HEK293 (cell line): ENCODE data around the gene STAG3.
A peak's percentile ranks its signal among the peaks of the same experiment; 100 is the strongest.
"Not testable (repeated sequence)": the region's sequence is repeated elsewhere in the genome, so short reads cannot be mapped to it uniquely, and the experiment has no call there.

Experiments used
- CTCF ChIA-PET: fragments of 350-600 bp; formaldehyde crosslinking; extraction: SDS; loops from one replicate; lab custom pipeline; 2021; ENCODE audit warnings: antibody characterized with exemption; lab: Yijun Ruan, JAX
- POLR2A ChIA-PET: fragments of 300-600 bp; formaldehyde crosslinking; extraction: SDS; loops from one replicate; lab custom pipeline; 2020; ENCODE audit warnings: antibody characterized with exemption, inconsistent platforms; lab: Yijun Ruan, JAX
- H3K27ac ChIP-seq: fragments of 200-500 bp; sonication (Bioruptor generic); 2 replicates; pipeline ENCODE4 v1.5.1; 2014; ENCODE audit warnings: low read depth, low read length, control low read depth, inconsistent platforms; ENCODE audit errors: extremely low read depth
- H3K36me3 ChIP-seq, 2 experiments: fragments of 200-500 bp in 1 of 2; sonication (Bioruptor generic) in 1 of 2; 1 replicate in 1 of 2; 2 replicates in 1 of 2; pipeline ENCODE4 v1.5.1; 2014 to 2017; ENCODE audit warnings: inconsistent platforms in 2 of 2, low read length in 2 of 2; ENCODE audit not compliant: control insufficient read depth in 2 of 2, insufficient read depth in 1 of 2
- H3K4me1 ChIP-seq: fragments of 200-500 bp; sonication (Bioruptor generic); 2 replicates; pipeline ENCODE4 v1.5.1; 2014; ENCODE audit warnings: mild to moderate bottlenecking, low read length, inconsistent platforms; ENCODE audit not compliant: control insufficient read depth, insufficient read depth
- H3K4me3 ChIP-seq: 2 replicates; pipeline ENCODE4 v1.5.1; 2011; ENCODE audit warnings: low read depth, mild to moderate bottlenecking, control low read depth, low read length, moderate library complexity
- H3K9me3 ChIP-seq: fragments of 200-500 bp; sonication (Bioruptor generic); 2 replicates; pipeline ENCODE4 v1.5.1; 2014; ENCODE audit warnings: low read depth, low read length, inconsistent platforms; ENCODE audit not compliant: control insufficient read depth, insufficient read depth
- GLIS1 ChIP-seq: fragments of 450-650 bp; formaldehyde crosslinking; IDR thresholded peaks from 2 replicates; pipeline ENCODE4 v1.5.1; 2016; ENCODE audit warnings: missing biosample characterization, missing genetic modification characterization
- SCRT2 ChIP-seq: fragments of 450-650 bp; formaldehyde crosslinking; IDR thresholded peaks from 2 replicates; pipeline ENCODE4 v1.5.1; 2016; ENCODE audit warnings: missing biosample characterization, missing genetic modification characterization
- ZFP41 ChIP-seq: fragments of 450-650 bp; formaldehyde crosslinking; IDR thresholded peaks from 2 replicates; pipeline ENCODE4 v1.5.1; 2016; ENCODE audit warnings: missing biosample characterization, missing genetic modification characterization, borderline replicate concordance
- ZNF16 ChIP-seq: fragments of 450-650 bp; formaldehyde crosslinking; IDR thresholded peaks from 2 replicates; pipeline ENCODE4 v1.5.1; 2016; ENCODE audit warnings: low read depth, missing biosample characterization, missing genetic modification characterization
- ZNF560 ChIP-seq: fragments of 450-650 bp; formaldehyde crosslinking; IDR thresholded peaks from 2 replicates; pipeline ENCODE4 v1.5.1; 2017; ENCODE audit warnings: missing biosample characterization, missing genetic modification characterization, borderline replicate concordance
- ZNF623 ChIP-seq: fragments of 450-650 bp; formaldehyde crosslinking; IDR thresholded peaks from 2 replicates; pipeline ENCODE4 v1.5.1; 2016; ENCODE audit warnings: missing biosample characterization, missing genetic modification characterization
- ZNF776 ChIP-seq: fragments of 450-650 bp; formaldehyde crosslinking; IDR thresholded peaks from 2 replicates; pipeline ENCODE4 v1.5.0; 2017; ENCODE audit warnings: missing biosample characterization, missing genetic modification characterization, borderline replicate concordance

Gene STAG3

DNA sequence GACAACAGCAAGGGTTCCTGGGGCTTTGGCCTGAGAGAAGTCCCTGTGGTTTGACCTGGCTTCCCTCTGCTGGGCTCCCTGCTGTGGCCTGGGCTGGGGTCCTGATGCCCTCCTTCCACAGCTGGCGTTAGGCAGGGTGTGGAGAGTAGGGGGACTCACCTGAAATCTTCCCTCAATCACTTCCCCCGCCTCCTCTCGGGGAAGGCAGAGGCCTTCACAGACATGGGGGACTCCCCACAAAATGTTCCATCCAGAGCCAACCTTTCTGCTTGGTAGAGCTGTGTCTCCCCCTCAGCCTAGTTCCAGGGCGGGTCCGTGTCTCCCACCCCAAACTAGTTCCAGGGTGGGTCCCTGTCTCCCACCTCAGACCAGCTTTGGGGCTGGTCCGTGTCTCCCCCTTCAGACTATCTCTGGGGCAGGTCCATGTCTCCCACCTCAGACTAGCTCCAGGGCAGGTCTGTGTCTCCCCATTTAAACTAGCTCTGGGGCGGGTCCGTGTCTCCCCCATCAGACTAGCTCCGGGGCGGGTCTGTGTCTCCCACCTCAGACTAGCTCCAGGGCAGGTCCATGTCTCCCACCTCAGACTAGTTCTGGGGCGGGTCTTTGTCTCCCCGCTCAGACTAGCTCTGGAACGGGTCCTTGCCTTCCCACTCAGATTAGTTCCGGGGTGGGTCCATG, 44.2 kb downstream of the STAG3 start (continued):
- TF ChIP-seq ZFP41 (tag by site-specific recombination) (no peak), ZNF776 (tag by site-specific recombination) (no peak), ZNF16 (tag by site-specific recombination) (no peak)

DNA sequence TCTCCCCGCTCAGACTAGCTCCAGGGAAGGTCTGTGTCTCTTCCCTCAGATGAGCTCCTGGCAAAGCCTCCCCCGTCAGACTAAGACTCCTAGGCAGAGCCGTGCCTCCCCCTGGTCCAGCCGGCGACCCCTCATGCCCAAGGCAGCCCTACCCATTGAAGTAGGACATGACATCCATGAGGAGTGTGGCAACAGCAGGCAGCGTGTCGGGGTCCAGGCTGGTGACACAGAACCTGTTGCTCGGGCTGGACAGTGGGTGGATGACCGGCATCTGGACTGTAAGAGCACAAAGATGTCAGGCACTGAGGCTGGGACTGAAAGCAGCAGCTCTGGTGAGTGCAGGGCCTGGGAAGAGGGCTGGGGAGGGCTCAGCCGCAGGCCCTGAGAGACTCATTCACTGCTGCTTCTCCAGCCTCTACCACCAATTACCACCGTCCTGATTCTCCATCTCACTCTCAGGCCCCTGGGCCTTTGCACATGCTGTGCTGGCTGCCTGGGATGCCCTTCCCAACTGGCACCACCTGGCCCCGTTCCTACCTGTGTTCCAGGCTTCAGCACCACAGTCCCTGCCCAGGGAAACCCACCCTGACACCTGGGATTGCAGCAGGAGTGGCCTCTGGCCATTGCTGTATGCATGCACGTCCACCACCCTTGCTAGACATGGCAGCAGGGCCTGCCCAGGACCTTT, 44.9 kb downstream of the STAG3 start:
- TF ChIP-seq ZNF560, result no peak
- TF ChIP-seq ZNF623 (tag by site-specific recombination), result peak; percentile 96
- TF ChIP-seq SCRT2 (tag by site-specific recombination), result peak; percentile 68
- Histone ChIP-seq H3K4me3 (no peak overlapping the region), H3K36me3 (peaks cover 0 to 7% of the 10 kb centered on the region in 2 experiments; a peak in 1 of 3 replicates), H3K9me3 (no peaks in the 10 kb centered on the region), H3K4me1 (no peaks in the 10 kb centered on the region), H3K27ac (no peak overlapping the region)
- POLR2A ChIA-PET, result no interaction called here
- CTCF ChIA-PET, result interaction anchor here (0.6 to 1.2 kb wide), 4 partner anchors 85 to 1022 kb away, joined by 3 to 5 read pairs (median 4); partner anchors contain the start of gene FIS1

DNA sequence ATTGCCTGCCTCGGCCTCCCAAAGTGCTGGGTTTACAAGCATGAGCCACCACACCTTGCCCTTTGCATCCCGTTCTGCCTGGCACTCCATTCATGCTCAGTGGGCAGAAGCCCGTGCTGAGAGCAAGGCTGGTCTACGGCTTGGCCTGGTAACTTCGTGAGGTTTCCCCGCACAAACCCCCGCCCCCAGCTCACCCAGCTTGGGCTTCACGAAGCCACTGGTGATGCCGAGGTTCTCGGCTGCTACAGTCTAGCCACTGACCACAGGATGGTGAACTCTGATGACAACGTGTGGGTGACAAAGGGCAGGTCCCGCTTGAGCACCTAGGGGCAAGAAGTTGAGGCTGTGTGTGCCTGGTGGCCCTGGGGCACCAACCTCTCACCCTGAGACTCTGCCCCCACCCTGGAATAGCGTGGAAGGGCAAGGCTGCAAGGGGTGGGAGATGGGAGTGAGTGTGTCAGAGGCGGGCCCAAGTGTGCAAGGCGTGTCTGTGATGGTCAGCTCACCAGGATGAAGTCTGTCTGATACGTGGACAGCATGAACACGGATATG, 45.7 kb downstream of the STAG3 start:
- ChIA-PET POLR2A (interaction anchor here (0.7 kb wide), 1 partner anchor 93 kb away, joined by 3 read pairs; no protein-coding TSS in a partner anchor), CTCF (interaction anchor here (1.0 to 1.2 kb wide), 2 partner anchors 86 to 93 kb away, joined by 3 to 5 read pairs; no protein-coding TSS in a partner anchor)
- not testable (repeated sequence) for H3K9me3 ChIP-seq, H3K4me3 ChIP-seq, H3K36me3 ChIP-seq, H3K4me1 ChIP-seq, H3K27ac ChIP-seq

DNA sequence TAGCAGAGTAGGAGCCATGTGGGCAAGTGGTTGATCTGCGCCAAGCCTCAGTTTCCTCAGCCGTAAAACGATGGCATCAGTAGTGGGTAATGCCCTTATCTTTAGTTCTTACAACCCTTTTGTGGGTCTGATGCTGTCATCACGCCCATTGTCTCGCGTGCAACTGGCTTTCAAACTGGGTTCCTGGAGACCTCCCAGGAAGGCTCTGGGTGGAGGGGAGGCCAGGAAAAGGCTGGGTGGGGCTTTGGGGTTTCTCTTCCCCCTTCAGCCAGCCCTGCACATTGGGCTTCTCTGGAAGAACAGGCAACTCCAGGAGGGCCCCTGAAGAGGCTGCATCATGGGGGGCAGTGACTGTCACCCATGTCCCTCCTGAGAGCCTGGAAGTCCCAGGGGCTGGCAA, 47.2 kb downstream of the STAG3 start:
- not testable (repeated sequence) for H3K36me3 ChIP-seq, H3K9me3 ChIP-seq, H3K4me3 ChIP-seq, H3K4me1 ChIP-seq
- CTCF ChIA-PET, result interaction anchor here (0.6 kb wide), 1 partner anchor 92 kb away, joined by 5 read pairs; no protein-coding TSS in a partner anchor
- peak; percentile 81 for TF ChIP-seq GLIS1 (tag by site-specific recombination)
- TF ChIP-seq, all 188 proteins: peak for 1; not testable (repeated sequence) for 187
- H3K27ac ChIP-seq, result not testable (repeated sequence)
- POLR2A ChIA-PET, result interaction anchor here (0.6 kb wide), 1 partner anchor 44 kb away, joined by 11 read pairs; no protein-coding TSS in a partner anchor

DNA sequence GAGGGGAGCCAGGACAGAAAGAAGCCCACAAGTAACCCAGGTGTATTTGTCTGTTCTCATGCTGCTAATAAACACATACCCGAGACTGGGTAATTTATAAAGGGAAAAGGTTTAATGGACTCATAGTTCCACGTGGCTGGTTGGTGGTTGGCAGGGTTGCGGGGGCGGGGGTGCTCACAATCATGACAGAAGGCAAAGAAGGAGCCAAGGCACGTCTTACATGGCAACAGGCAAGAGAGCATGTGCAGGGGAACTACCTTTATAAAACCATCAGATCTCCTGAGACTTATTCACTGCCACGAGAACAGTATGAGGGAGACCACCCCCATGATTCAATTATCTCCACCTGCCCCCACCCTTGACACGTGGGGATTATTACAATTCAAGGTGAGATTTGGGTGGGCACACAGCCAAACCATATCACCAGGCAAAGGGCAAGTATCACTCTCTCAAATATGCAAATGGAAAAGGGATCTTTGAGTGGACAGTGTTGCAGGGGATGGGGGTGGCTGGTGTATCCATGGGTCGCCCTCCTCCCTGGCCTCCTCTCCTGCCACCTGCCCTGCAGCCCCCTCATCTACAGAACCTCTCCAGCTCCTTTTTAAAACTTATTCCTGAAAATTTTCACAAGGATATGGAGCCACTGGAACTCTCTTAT, 57.1 kb downstream of the STAG3 start:
- H3K4me3 ChIP-seq, POLR2A ChIA-PET, H3K4me1 ChIP-seq, H3K9me3 ChIP-seq, H3K36me3 ChIP-seq, H3K27ac ChIP-seq, CTCF ChIA-PET: not testable (repeated sequence)

DNA sequence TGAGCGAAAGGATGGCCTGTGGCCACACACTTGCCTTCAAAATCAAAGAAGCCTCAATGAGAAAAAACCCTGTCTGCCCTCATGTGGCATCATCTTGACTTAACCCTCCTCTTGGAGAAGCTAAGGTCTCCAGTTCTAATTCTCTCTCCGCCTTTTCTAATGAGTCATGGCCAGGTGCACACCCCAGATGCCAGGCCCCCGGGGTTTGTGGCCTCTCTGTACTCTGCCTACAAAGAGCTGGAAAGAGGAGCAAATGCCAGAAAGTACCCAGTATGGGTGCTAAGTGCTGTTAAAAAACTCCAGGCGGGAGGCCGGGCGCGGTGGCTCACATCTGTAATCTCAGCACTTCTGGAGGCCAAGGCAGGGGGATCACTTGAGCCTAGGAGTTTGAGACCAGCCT, 62.3 kb downstream of the STAG3 start:
- CTCF ChIA-PET, H3K4me1 ChIP-seq, H3K4me3 ChIP-seq, H3K36me3 ChIP-seq, H3K27ac ChIP-seq, POLR2A ChIA-PET, H3K9me3 ChIP-seq: not testable (repeated sequence)

DNA sequence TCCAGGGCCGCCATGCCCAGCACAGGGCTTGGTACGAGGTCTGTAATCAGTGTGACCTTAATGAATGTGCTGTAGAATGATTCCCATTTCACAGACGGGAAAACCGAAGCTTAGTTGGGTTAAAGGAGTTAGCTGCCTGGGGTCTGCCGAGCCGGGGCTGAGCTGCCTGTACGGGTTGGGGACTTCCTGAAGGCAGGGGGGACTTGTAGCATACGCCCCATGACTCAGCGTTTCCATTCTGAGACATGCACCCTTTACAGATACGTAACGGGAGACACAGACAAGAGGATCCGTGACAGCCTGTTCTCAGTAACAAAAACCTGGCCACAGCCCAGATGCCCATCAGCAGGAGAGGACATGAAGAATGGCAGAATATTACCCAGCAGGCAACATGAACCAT, 65.7 kb downstream of the STAG3 start:
- CTCF ChIA-PET, result interaction anchor here (0.6 to 1.1 kb wide), 2 partner anchors 53 to 110 kb away, joined by 3 to 4 read pairs; no protein-coding TSS in a partner anchor

DNA sequence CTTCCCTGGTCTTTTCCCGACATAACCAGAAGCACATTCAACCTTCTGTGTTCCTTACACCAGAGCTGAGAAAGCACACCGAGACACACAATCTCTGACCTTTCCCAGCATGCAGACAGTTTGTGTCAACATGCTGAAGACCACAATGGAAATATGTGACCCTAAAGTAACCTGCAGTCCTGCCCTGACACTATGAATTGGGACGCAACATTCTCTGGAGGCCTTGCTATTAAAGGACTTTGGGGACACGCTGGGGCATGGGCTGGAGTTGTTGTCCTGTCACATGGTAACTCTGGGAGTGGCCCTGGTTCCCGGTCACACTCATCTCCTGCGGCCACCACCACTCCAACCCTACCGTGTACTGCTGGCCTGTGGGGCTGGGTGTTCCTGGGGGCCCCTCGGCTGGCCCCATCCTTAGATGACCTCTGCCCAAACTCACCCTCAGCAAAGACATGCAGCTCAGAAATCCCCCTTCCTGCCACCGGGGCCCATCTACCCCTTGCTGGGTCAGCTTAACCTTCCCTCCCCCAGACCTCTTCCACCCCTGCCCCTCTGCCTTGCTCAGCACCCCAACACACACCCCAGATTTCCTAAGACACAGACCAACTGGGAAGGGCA, 67.4 kb downstream of the STAG3 start:
- H3K4me3 ChIP-seq, H3K9me3 ChIP-seq, H3K36me3 ChIP-seq, H3K4me1 ChIP-seq, H3K27ac ChIP-seq, POLR2A ChIA-PET: not testable (repeated sequence)
- CTCF ChIA-PET, result interaction anchor here (0.6 kb wide), 1 partner anchor 9 kb away, joined by 3 read pairs; no protein-coding TSS in a partner anchor

More for the DNA sequence above, 65.7 kb downstream of the STAG3 start:
- POLR2A ChIA-PET, H3K36me3 ChIP-seq, H3K4me1 ChIP-seq, H3K27ac ChIP-seq, H3K4me3 ChIP-seq, H3K9me3 ChIP-seq: not testable (repeated sequence)
